IPS-11a (cell line): ENCODE data around the gene FLNC.
A peak's percentile ranks its signal among the peaks of the same experiment; 100 is the strongest.

ENCODE experiments used
- H3K4me3 ChIP-seq: one replicate; pipeline ENCODE4 v1.5.1; 2013; ENCODE audit warnings: low read depth, low read length, control low read depth

Gene FLNC, protein sequence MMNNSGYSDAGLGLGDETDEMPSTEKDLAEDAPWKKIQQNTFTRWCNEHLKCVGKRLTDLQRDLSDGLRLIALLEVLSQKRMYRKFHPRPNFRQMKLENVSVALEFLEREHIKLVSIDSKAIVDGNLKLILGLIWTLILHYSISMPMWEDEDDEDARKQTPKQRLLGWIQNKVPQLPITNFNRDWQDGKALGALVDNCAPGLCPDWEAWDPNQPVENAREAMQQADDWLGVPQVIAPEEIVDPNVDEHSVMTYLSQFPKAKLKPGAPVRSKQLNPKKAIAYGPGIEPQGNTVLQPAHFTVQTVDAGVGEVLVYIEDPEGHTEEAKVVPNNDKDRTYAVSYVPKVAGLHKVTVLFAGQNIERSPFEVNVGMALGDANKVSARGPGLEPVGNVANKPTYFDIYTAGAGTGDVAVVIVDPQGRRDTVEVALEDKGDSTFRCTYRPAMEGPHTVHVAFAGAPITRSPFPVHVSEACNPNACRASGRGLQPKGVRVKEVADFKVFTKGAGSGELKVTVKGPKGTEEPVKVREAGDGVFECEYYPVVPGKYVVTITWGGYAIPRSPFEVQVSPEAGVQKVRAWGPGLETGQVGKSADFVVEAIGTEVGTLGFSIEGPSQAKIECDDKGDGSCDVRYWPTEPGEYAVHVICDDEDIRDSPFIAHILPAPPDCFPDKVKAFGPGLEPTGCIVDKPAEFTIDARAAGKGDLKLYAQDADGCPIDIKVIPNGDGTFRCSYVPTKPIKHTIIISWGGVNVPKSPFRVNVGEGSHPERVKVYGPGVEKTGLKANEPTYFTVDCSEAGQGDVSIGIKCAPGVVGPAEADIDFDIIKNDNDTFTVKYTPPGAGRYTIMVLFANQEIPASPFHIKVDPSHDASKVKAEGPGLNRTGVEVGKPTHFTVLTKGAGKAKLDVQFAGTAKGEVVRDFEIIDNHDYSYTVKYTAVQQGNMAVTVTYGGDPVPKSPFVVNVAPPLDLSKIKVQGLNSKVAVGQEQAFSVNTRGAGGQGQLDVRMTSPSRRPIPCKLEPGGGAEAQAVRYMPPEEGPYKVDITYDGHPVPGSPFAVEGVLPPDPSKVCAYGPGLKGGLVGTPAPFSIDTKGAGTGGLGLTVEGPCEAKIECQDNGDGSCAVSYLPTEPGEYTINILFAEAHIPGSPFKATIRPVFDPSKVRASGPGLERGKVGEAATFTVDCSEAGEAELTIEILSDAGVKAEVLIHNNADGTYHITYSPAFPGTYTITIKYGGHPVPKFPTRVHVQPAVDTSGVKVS (N-terminal part only)

GRCh38 chr7:128830231-128831177 lies at the start of gene FLNC:
Gene FLNC, plus strand, starts transcription at chr7:128830406. Its CDS starts 232 bp downstream, at chr7:128830638.
- H3K4me3 ChIP-seq: peak within 1 kb of the TSS; percentile 58

DNA sequence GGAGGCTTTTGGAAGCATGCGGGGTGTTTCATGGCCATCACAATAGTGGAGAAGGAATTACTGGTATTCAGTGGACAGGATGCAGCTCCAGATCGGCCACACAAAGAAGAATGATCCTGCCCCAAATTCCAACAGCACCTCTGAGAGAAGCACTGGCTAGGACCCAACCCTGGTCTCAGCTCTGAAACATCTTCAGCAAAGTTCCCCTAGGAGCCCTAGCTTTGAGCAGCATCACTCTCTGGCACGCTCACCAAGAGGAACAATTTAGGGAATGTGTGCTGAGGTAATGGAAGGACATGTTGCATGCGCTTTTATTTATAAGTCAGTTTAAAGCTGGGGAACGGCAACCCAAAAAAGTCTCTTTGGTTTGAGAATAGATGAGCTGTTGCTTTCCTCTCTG lies 49.1 kb upstream of the FLNC start:
- H3K4me3 ChIP-seq: no peak overlapping the region

DNA sequence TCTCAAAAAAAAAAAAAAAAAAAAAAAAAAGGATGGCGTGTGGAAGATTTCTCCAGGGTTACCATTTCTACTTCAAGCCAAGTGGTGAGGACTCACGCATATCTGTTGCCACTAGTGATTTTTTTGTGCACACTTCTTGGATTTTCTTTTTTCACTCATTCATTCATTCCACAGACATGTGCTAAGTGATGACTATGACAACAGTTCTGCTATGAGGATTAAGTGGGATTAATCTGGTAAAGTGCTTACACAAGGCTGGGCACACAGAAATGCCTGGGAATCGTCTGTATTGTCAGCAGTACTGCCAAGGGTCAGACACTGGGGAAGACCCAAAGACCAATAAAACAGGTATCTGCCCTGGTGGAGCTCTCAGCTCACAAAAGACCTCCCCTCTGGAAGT lies 48.4 kb upstream of the FLNC start:
- H3K4me3 ChIP-seq: no peak overlapping the region

- H3K4me3 ChIP-seq: peak overlapping the region; percentile 52
Observed at GRCh38 chr7:128783143-128783861, 46.9 kb upstream of the FLNC start.

GRCh38 chr7:128785738-128786137 lies 44.5 kb upstream of the FLNC start:
- H3K4me3 ChIP-seq: no peak overlapping the region

- H3K4me3 ChIP-seq: no peak overlapping the region
Observed at GRCh38 chr7:128788446-128789412, 41.5 kb upstream of the FLNC start.

DNA sequence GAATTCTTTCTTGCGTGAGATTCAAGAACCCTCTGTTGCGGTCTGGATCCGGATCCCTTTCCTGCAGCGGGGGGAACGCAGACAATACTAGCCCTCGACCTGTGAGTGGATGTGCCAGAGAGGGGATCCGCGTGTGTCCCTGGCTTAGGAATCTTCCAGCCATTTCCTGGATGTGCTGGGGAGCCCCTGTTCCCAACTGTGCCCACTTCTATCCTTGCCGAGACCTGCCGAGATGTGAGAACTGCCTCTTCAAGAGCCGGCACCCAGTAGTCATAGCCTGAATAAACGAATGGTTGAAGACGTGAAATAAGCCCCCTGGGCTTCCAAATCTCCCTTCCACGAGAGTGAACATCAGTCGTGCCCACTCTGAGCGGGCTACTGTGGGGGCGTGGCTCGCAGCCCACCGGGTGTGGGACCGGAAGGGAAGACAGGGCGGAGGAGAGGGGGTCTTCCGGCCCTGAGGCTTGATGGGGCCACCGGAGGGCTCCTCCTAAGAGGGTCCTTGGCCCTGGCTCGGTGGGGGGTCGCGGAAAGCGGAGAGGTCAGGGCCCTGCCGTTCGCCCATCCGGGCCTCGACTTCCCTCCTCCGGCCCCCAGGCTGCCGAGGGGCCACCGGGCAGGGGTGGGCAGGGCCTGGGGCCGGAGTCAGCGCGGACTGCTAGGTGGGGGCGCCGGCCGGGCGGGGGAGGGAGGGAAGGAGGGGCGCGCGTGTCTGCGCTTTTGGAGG lies 39.7 kb upstream of the FLNC start:
- H3K4me3 ChIP-seq: peak overlapping the region; percentile 85

DNA sequence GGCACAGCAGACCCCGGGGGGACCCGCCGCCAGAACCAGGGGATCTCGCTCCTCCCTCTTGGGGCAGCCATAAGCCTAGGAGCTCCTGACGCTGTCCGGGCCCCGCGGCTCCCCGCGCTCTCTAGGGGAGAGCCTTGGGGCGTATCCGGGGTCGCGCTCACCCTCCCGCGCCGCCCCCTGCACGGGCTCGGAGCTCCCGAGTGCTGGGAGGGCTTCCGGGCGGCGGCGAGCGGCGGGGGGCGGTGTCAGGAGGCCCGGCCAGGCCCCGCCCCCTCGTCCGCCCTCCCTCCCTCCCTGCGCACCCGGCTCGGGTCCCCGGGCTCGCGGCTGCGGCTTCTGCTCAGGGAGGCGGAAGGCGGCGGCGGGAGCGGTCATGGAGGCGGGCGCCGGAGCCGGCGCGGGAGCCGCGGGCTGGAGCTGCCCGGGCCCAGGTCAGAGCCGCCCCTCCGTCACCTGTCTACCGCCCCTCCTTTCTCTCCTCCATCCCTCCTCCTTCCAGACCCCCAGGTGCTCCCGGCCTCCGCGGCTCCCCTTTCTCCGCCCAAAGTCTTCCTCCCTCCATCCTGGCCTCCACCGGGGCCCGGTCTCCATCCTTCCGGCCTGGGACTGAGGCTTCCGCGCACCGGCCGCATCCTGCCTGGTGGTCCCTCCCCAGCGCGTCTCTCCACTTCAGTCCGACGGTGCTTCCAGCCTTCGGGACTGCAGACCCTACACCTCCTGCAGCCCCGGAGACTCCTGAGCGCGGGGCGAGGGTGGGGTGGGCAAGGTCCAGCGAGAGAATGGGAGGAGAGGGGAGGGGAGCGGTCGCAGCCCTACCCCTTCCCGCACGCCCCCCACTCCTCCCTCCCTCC lies 38.9 kb upstream of the FLNC start, which contains the start of gene CCDC136:
Gene CCDC136, plus strand, starts transcription at position 848 of the 851 bp plus-strand sequence. CDS start 444 bp downstream, outside the sequence.
- peak within 1 kb of the TSS; percentile 85 for H3K4me3 ChIP-seq

GRCh38 chr7:128791972-128792327 lies 38.3 kb upstream of the FLNC start:
- H3K4me3 ChIP-seq: peak overlapping the region; percentile 85

DNA sequence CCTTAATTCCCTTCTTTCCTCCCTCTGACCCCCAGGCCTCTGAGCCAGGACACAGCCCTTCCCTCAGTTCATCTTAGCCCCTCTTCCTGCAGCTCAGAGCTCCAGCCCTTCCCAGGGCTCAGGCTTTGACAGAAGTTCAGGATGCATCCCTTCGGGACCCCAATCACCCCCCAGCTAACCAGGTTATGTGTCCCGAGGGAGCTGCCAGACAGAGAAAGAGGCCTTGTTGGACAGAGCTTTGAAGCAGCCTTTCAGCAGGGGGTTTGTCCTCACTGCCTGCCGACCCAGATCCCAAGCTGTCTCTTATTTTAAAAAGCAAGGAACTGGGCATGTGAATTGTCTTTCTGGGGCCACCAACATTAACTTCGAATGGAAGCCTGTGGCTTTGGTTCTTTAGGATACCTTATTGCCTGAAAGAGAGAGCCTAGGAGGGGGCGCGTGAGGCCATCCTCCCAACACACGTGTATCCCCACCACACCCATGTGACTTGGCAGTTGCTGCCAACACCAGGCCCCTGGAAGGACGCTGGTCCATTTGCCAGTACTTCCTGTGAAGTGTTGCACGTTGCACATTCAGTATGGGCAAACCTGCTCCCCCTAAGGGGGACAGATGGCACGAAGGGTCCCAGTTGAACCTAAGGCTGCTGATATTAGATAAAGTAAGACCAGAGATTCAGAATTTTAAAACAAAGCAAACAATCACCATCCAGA lies 37.6 kb upstream of the FLNC start:
- H3K4me3 ChIP-seq: no peak overlapping the region

- no peak overlapping the region for H3K4me3 ChIP-seq
Observed at GRCh38 chr7:128793181-128793547, 37.0 kb upstream of the FLNC start.

GRCh38 chr7:128794020-128794419 lies 36.2 kb upstream of the FLNC start:
- H3K4me3 ChIP-seq: no peak overlapping the region

- no peak overlapping the region for H3K4me3 ChIP-seq
Observed at GRCh38 chr7:128794436-128794835, 35.8 kb upstream of the FLNC start.

- H3K4me3 ChIP-seq: no peak overlapping the region
Observed at GRCh38 chr7:128795129-128795528, 35.1 kb upstream of the FLNC start.

- no peak overlapping the region for H3K4me3 ChIP-seq
Observed at GRCh38 chr7:128796327-128796726, 33.9 kb upstream of the FLNC start.

GRCh38 chr7:128799451-128799850 lies 30.8 kb upstream of the FLNC start:
- H3K4me3 ChIP-seq: no peak overlapping the region
